Urothelium cell line (cell line): ENCODE data around the gene CDKN2B-AS1.

ENCODE experiments used
- DNase-seq: peaks from one replicate; pipeline ENCODE4 v3.0.0; 2011; ENCODE audit warnings: low spot score, mixed read lengths
- FAIRE-seq: peaks from 2 replicates; lab custom pipeline; 2011; peaks lifted over from hg19 to GRCh38; lab: Jason Lieb, UNC

The CDKN2B-AS1 gene

GRCh38 chr9:22147813-22148527 is 153.4 kb downstream of the CDKN2B-AS1 start:
- DNase-seq (peak; percentile 56), FAIRE-seq (no peak)

GRCh38 chr9:22148528-22148875 is 153.9 kb downstream of the CDKN2B-AS1 start:
- DNase-seq (no peak), FAIRE-seq (no peak)

GRCh38 chr9:22148876-22149637 is 154.5 kb downstream of the CDKN2B-AS1 start:
- no peak for FAIRE-seq

GRCh38 chr9:22154064-22154463 is 159.5 kb downstream of the CDKN2B-AS1 start:
- FAIRE-seq, result no peak
- no peak for DNase-seq

More at GRCh38 chr9:22148876-22149637, 154.5 kb downstream of the CDKN2B-AS1 start:
- DNase-seq, result no peak

GRCh38 chr9:22156586-22156985 is 162.0 kb downstream of the CDKN2B-AS1 start:
- FAIRE-seq (no peak), DNase-seq (no peak)

- no peak for DNase-seq
- no peak for FAIRE-seq
Measured at GRCh38 chr9:22157276-22157675, 162.7 kb downstream of the CDKN2B-AS1 start.

GRCh38 chr9:22157828-22158227 is 163.2 kb downstream of the CDKN2B-AS1 start:
- DNase-seq, result no peak
- no peak for FAIRE-seq

- DNase-seq (no peak), FAIRE-seq (no peak)
Measured at GRCh38 chr9:22158271-22158670, 163.7 kb downstream of the CDKN2B-AS1 start.

- FAIRE-seq (no peak), DNase-seq (no peak)
Measured at GRCh38 chr9:22158927-22159346, 164.3 kb downstream of the CDKN2B-AS1 start.

GRCh38 chr9:22159586-22159985 is 165.0 kb downstream of the CDKN2B-AS1 start:
- no peak for DNase-seq
- FAIRE-seq, result no peak

- FAIRE-seq (no peak), DNase-seq (no peak)
Measured at GRCh38 chr9:22160221-22160620, 165.6 kb downstream of the CDKN2B-AS1 start.

GRCh38 chr9:22165144-22165543 is 170.6 kb downstream of the CDKN2B-AS1 start:
- no peak for DNase-seq
- FAIRE-seq, result no peak

- no peak for DNase-seq
- no peak for FAIRE-seq
Measured at GRCh38 chr9:22169243-22169642, 174.7 kb downstream of the CDKN2B-AS1 start.

GRCh38 chr9:22169727-22170503 is 175.3 kb downstream of the CDKN2B-AS1 start:
- FAIRE-seq (no peak), DNase-seq (no peak)
